Measurements from ENCODE around the gene IL17RD. TPM values are rescaled to one million over a fixed set of nuclear protein-coding genes. Genes with fewer than 3 reads are reported as not detected.

Gene IL17RD
- polyA plus RNA-seq, 1 of the 3 experiments (the other 2 are of a cell fraction), result 2.4 TPM

- TF ChIP-seq PBX3 (IDR thresholded peaks at IDR 0.05) (no peak), REST (IDR thresholded peaks at IDR 0.05; ENCODE audit: low read depth, low read length) (no peak), FOSL2 (IDR thresholded peaks at IDR 0.05; ENCODE audit: borderline replicate concordance, low read depth) (no peak), GABPA (IDR thresholded peaks at IDR 0.05; ENCODE audit: low read depth) (no peak), MEF2A (IDR thresholded peaks at IDR 0.05; ENCODE audit: borderline replicate concordance, low read depth) (no peak), SIN3A (IDR thresholded peaks at IDR 0.05; ENCODE audit: borderline replicate concordance, low read depth, low read length) (no peak), IRF3 (IDR thresholded peaks at IDR 0.05; ENCODE audit: low read depth, low read length) (no peak), RXRA (IDR thresholded peaks at IDR 0.05; ENCODE audit: borderline replicate concordance, low read depth) (no peak), EP300 (IDR thresholded peaks at IDR 0.05; ENCODE audit: borderline replicate concordance in 1 of 2, low read depth in 1 of 2, low read length in 1 of 2) (peak in 1 of 2 experiments; percentile 61; a peak in 2 of 4 replicates), CHD2 (IDR thresholded peaks at IDR 0.05; ENCODE audit: low read length, partially characterized antibody) (peak; percentile 4), JUND (IDR thresholded peaks at IDR 0.05) (no peak), MXI1 (IDR thresholded peaks at IDR 0.05; ENCODE audit: low read depth, low read length) (peak; percentile 75; the same call in 1 of the 2 replicates), POLR2AphosphoS5 (IDR thresholded peaks at IDR 0.05; ENCODE audit: low read depth, low read length) (no peak), TEAD4 (IDR thresholded peaks at IDR 0.05; ENCODE audit: borderline replicate concordance, insufficient read depth) (no peak)
- TF ChIP-seq, protein P1, sequence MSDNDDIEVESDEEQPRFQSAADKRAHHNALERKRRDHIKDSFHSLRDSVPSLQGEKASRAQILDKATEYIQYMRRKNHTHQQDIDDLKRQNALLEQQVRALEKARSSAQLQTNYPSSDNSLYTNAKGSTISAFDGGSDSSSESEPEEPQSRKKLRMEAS (IDR thresholded peaks at IDR 0.05; ENCODE audit: low read depth), result no peak
Observed at GRCh38 chr3:57160765-57161538, 4.2 kb downstream of the IL17RD start (continued).

All from SK-N-SH (cell line).